SK-N-MC (cell line): Measurements from ENCODE around the gene FYTTD1.

Experiments
- EZH2 ChIP-seq: fragments of 200-600 bp; sonication (generic); IDR thresholded peaks from one replicate; pipeline ENCODE4 v1.6.1; 2017; ENCODE audit warnings: antibody characterized with exemption
- FOXP2 ChIP-seq: optimal IDR thresholded peaks from 2 replicates; pipeline ENCODE3; 2011; ENCODE audit warnings: mild to moderate bottlenecking, moderate library complexity; ENCODE audit not compliant: insufficient read depth; ENCODE audit errors: extremely low read length, control extremely low read depth
- POLR2AphosphoS5 ChIP-seq: IDR thresholded peaks from 2 replicates; pipeline ENCODE4 v1.6.1; 2012; ENCODE audit warnings: mild to moderate bottlenecking, low read depth, low read length, borderline replicate concordance

DNA sequence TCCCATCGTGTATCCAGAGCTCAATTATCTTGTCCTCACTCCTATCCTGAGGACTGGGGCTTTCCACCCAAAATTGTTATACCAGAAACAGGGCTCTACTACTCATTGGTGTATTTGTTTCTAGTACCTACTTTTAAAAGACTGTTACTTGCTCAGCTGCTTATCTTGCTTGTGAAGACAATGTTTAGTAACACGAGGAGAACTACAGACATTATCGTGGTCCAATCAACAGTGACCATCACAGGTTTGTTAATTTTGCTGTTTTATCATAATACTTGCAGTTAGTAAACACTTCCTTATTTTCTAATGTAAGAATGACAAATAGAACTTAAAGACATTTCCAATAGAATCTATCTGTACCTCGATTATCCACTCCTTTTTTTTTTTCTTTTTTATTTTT lies 54.8 kb downstream of the FYTTD1 start:
- TF ChIP-seq POLR2AphosphoS5: no peak
- TF ChIP-seq FOXP2: no peak
- TF ChIP-seq EZH2: no peak
